Prostate gland (tissue), 2 donors: ENCODE measurements around the gene WASF3. TPM values are rescaled to one million over a fixed set of nuclear protein-coding genes. Genes with fewer than 3 reads are reported as not detected.
A peak's percentile ranks its signal among the peaks of the same experiment; 100 is the strongest.

ENCODE experiments used
- DNase-seq: peaks from one replicate; pipeline ENCODE4 v3.0.0-alpha.2; 2019; ENCODE audit warnings: low spot score
- H3K27ac ChIP-seq, 2 donors: fragments of 200-600 bp; sonication (generic); 2 replicates each; pipeline ENCODE4 v1.5.1; 2017 to 2019
- H3K27me3 ChIP-seq: fragments of 200-600 bp; sonication (generic); replicated peaks from 2 replicates; pipeline ENCODE4 v1.5.1; 2019; ENCODE audit not compliant: insufficient read depth
- H3K36me3 ChIP-seq, 2 donors: fragments of 200-600 bp; sonication (generic); 1 replicate in 1 of 2; 2 replicates in 1 of 2; pipeline versions ENCODE4 v1.5.1 to v1.8.1; 2017 to 2019
- H3K4me1 ChIP-seq: fragments of 200-600 bp; sonication (generic); replicated peaks from 2 replicates; pipeline ENCODE4 v1.5.1; 2019
- H3K4me3 ChIP-seq, 2 donors: fragments of 200-600 bp; sonication (generic); 2 replicates each; pipeline ENCODE4 v1.5.1; 2017 to 2019
- H3K9me3 ChIP-seq: fragments of 200-600 bp; sonication (generic); 2 replicates; pipeline ENCODE4 v1.5.1; 2017
- CTCF ChIP-seq, 4 experiments: fragments of 200-600 bp in 2 of 4; fragments of 450-650 bp in 2 of 4; sonication (generic) in 2 of 4; IDR thresholded peaks; 1 replicate in 3 of 4; 2 replicates in 1 of 4; pipeline ENCODE4 v1.5.1; 2016 to 2019; ENCODE audit warnings: antibody characterized with exemption in 4 of 4, mild to moderate bottlenecking in 2 of 4, moderate library complexity in 2 of 4
- POLR2A ChIP-seq: fragments of 450-650 bp; IDR thresholded peaks from one replicate; pipeline ENCODE4 v1.6.1; 2016; ENCODE audit warnings: antibody characterized with exemption, mild to moderate bottlenecking
- POLR2AphosphoS5 ChIP-seq: sonication (generic); formaldehyde crosslinking; IDR thresholded peaks from one replicate; pipeline ENCODE4 v1.6.1; 2017; ENCODE audit warnings: antibody characterized with exemption
- WGBS: methylation state at CpG from one replicate; pipeline ENCODE4 v1.1.5; 2018; 5-methylcytosine and 5-hydroxymethylcytosine counted together
- intact Hi-C: fragments of 100-400 bp; cut with DNase I; formaldehyde crosslinking; loops from one replicate; pipeline ENCODE4 v1.14.2; 2022
- total RNA-seq, 2 donors: library from RNA; depleted of rRNA; stranded (reverse); fragments of >200 nt; gene quantifications; one replicate each; pipeline ENCODE4 v1.1.0, GENCODE V29; 2016

The WASF3 gene
- total RNA-seq, 2 donors from 2014 or later: 10.3 to 23.0 TPM

DNA sequence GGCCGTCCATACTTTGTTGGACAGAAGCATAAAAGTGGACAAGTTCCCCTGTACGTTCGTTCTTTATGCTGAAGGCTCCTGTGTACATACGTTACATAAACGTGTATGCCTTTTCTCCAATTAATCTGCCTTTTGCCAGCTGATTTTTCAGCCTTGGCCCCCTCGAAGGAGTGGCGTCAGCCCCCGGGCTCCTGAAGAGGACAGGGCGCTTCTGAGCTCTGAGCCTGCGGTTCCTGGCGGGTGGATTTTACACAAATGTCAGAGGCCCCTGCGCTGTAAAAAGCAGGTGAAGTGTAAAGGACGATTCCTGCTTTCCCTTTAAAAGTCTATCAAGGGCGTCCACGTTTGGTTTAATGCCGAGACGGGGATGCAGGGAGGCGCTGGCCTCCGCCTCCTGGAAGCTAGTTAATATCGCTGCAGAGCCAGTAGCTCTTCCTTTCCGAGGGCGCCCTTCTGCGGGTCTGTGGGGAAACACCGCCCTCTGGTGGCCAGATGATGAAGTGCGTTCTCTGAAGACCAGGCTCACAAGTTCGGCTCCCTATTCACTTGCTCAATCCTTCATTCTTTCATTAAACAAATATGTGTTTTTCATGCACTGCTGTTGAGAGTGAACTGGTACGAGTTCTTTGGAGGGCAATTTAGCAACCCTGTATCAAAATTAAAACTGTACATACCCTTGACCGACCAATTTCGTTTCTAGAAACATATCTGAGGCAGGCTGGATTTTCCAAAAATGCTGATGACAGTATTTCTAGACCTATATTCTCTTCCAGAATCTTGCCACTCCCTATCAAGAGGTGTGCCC lies 141.1 kb downstream of the WASF3 start:
- no peaks in the 10 kb centered on the region for H3K36me3 ChIP-seq
- H3K27me3 ChIP-seq: no peaks in the 10 kb centered on the region
- peak overlapping the region in 1 of 2 donors; percentile 18 for H3K4me3 ChIP-seq
- intact Hi-C loops: loop anchor here (5.0 to 10.0 kb wide), 5 partner anchors 96 to 511 kb away; partner anchors contain the start of gene WASF3
- no peak overlapping the region for H3K27ac ChIP-seq
- H3K4me1 ChIP-seq: no peaks in the 10 kb centered on the region
- peak; percentile 77 for DNase-seq
- TF ChIP-seq POLR2AphosphoS5 (peak; percentile 57), CTCF (IDR thresholded peaks at IDR 0.05) (peak; percentile 93 to 99 (median 96)), POLR2A (no peak)
- no peaks in the 10 kb centered on the region for H3K9me3 ChIP-seq
- 10% methylated on average over 29 of the region's 29 CpGs for WGBS

GRCh38 chr13:26699197-26699490 lies 141.7 kb downstream of the WASF3 start:
- no peaks in the 10 kb centered on the region for H3K9me3 ChIP-seq
- H3K4me3 ChIP-seq: no peak overlapping the region
- no peak for DNase-seq
- TF ChIP-seq CTCF (IDR thresholded peaks at IDR 0.05): no peak
- TF ChIP-seq POLR2A: no peak
- TF ChIP-seq POLR2AphosphoS5: no peak
- intact Hi-C loops: loop anchor here (5.0 to 10.0 kb wide), 5 partner anchors 97 to 512 kb away; partner anchors contain the start of gene WASF3
- no peaks in the 10 kb centered on the region for H3K4me1 ChIP-seq
- WGBS: 96% methylated on average over 2 of the region's 2 CpGs
- H3K27me3 ChIP-seq: no peaks in the 10 kb centered on the region
- H3K27ac ChIP-seq: no peak overlapping the region
- H3K36me3 ChIP-seq: no peaks in the 10 kb centered on the region

DNA sequence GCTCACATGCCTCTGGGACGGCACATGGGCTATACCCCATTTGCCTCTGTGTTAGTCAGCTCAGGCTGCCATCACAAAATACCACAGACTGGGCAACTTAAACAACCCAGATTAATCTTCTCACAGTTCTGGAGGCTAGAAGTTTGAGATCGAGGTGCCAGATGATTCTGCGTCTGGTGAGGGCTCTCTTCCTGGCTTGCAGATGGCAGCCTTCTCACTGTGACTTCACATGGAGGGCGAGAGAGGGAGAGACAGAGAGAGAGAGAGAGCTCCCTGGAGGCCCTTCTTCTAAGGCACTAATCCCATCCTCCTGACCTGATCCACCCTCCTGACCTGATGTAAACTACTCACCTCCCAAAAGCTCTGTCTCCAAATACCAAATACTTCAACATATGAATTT lies 148.1 kb downstream of the WASF3 start:
- no peak overlapping the region for H3K27ac ChIP-seq
- TF ChIP-seq POLR2AphosphoS5 (no peak), CTCF (IDR thresholded peaks at IDR 0.05) (no peak)
- DNase-seq: no peak
- no peak overlapping the region for H3K4me3 ChIP-seq
- no peaks in the 10 kb centered on the region for H3K9me3 ChIP-seq
- H3K36me3 ChIP-seq: no peaks in the 10 kb centered on the region
- H3K27me3 ChIP-seq: peaks cover 4% of the 10 kb centered on the region
- WGBS: 82% methylated on average over 4 of the region's 4 CpGs
- no peaks in the 10 kb centered on the region for H3K4me1 ChIP-seq
- intact Hi-C loops: loop anchor here (5.0 kb wide), 1 partner anchor 227 kb away; no protein-coding TSS in a partner anchor

GRCh38 chr13:26706381-26706780 lies 148.9 kb downstream of the WASF3 start:
- H3K27me3 ChIP-seq: peaks cover 4% of the 10 kb centered on the region
- WGBS: 59% methylated on average over 7 of the region's 7 CpGs
- no peak overlapping the region for H3K27ac ChIP-seq
- no peak overlapping the region for H3K4me3 ChIP-seq
- DNase-seq: no peak
- no peaks in the 10 kb centered on the region for H3K9me3 ChIP-seq
- intact Hi-C loops: loop anchor here (5.0 kb wide), 1 partner anchor 226 kb away; no protein-coding TSS in a partner anchor
- TF ChIP-seq POLR2A (no peak), CTCF (IDR thresholded peaks at IDR 0.05) (no peak), POLR2AphosphoS5 (no peak)
- H3K36me3 ChIP-seq: no peaks in the 10 kb centered on the region
- no peaks in the 10 kb centered on the region for H3K4me1 ChIP-seq
